Measurements from ENCODE around the gene GFM1. TPM values are rescaled to one million over a fixed set of nuclear protein-coding genes. Genes with fewer than 3 reads are reported as not detected.

The GFM1 gene
- total RNA-seq, 1 donor from 2014 or later, result 37.2 TPM

- H3K27me3 Mint-ChIP-seq (ENCODE audit: low read depth), result no peaks in the 10 kb centered on the region
- peaks cover 17% of the 10 kb centered on the region for H3K36me3 Mint-ChIP-seq
- H3K9me3 Mint-ChIP-seq, result no peaks in the 10 kb centered on the region
- H3K27ac Mint-ChIP-seq, result peak overlapping the region; percentile 99
- TF ChIP-seq CTCF (IDR thresholded peaks at IDR 0.05; ENCODE audit: unreplicated experiment), result no peak
- H3K4me3 Mint-ChIP-seq, result no peak overlapping the region
- peaks cover 46% of the 10 kb centered on the region for H3K4me1 Mint-ChIP-seq
- DNase-seq (ENCODE audit: low spot score in 2 of 2, unreplicated experiment in 2 of 2), result no peak
Measured at GRCh38 chr3:158723991-158724390, 79.7 kb downstream of the GFM1 start.

- H3K4me3 Mint-ChIP-seq, result no peak overlapping the region
Measured at GRCh38 chr3:158725348-158726011, 81.2 kb downstream of the GFM1 start.

GRCh38 chr3:158727206-158728060 is 83.1 kb downstream of the GFM1 start:
- Mint-ChIP-seq H3K36me3 (peaks cover 13% of the 10 kb centered on the region), H3K27ac (peak overlapping the region; percentile 91)

More at GRCh38 chr3:158725348-158726011, 81.2 kb downstream of the GFM1 start:
- H3K4me1 Mint-ChIP-seq, result peaks cover 51% of the 10 kb centered on the region
- H3K27me3 Mint-ChIP-seq (ENCODE audit: low read depth), result no peaks in the 10 kb centered on the region
- DNase-seq (ENCODE audit: low spot score in 2 of 2, unreplicated experiment in 2 of 2), result no peak
- H3K36me3 Mint-ChIP-seq, result peaks cover 20% of the 10 kb centered on the region
- peak overlapping the region; percentile 82 for H3K27ac Mint-ChIP-seq
- no peaks in the 10 kb centered on the region for H3K9me3 Mint-ChIP-seq
- TF ChIP-seq CTCF (IDR thresholded peaks at IDR 0.05; ENCODE audit: unreplicated experiment), result no peak

GRCh38 chr3:158728061-158728377 is 83.7 kb downstream of the GFM1 start:
- Mint-ChIP-seq H3K9me3 (no peaks in the 10 kb centered on the region), H3K27ac (peak overlapping the region; percentile 91), H3K27me3 (ENCODE audit: low read depth) (no peaks in the 10 kb centered on the region), H3K4me3 (peak overlapping the region; percentile 0), H3K4me1 (peaks cover 61% of the 10 kb centered on the region), H3K36me3 (peaks cover 9% of the 10 kb centered on the region)
- no peak for TF ChIP-seq CTCF (IDR thresholded peaks at IDR 0.05; ENCODE audit: unreplicated experiment)
- no peak for DNase-seq (ENCODE audit: low spot score in 2 of 2, unreplicated experiment in 2 of 2)

More at GRCh38 chr3:158727206-158728060, 83.1 kb downstream of the GFM1 start:
- peaks cover 60% of the 10 kb centered on the region for H3K4me1 Mint-ChIP-seq
- TF ChIP-seq CTCF (IDR thresholded peaks at IDR 0.05; ENCODE audit: unreplicated experiment), result peak; percentile 91
- H3K27me3 Mint-ChIP-seq (ENCODE audit: low read depth), result no peaks in the 10 kb centered on the region
- no peaks in the 10 kb centered on the region for H3K9me3 Mint-ChIP-seq
- peak overlapping the region; percentile 0 for H3K4me3 Mint-ChIP-seq
- DNase-seq (ENCODE audit: low spot score in 2 of 2, unreplicated experiment in 2 of 2), result no peak

GRCh38 chr3:158728851-158729250 is 84.5 kb downstream of the GFM1 start:
- no peak for DNase-seq (ENCODE audit: low spot score in 2 of 2, unreplicated experiment in 2 of 2)
- Mint-ChIP-seq H3K36me3 (peaks cover 10% of the 10 kb centered on the region), H3K4me3 (no peak overlapping the region), H3K27me3 (ENCODE audit: low read depth) (no peaks in the 10 kb centered on the region), H3K4me1 (peaks cover 61% of the 10 kb centered on the region), H3K9me3 (no peaks in the 10 kb centered on the region), H3K27ac (peak overlapping the region; percentile 90)
- no peak for TF ChIP-seq CTCF (IDR thresholded peaks at IDR 0.05; ENCODE audit: unreplicated experiment)
